OCI-LY3 (cell line): ENCODE measurements around the gene LEAP2.

Source experiments
- CTCF ChIP-seq: fragments of 200-600, 300-600 bp; sonication (generic); IDR thresholded peaks from 2 replicates; pipeline ENCODE4 v1.5.1; 2014; ENCODE audit warnings: antibody characterized with exemption, low read length, low read depth
- EZH2phosphoT487 ChIP-seq: fragments of 200-600 bp; shearing (Covaris generic); IDR thresholded peaks from 2 replicates; pipeline ENCODE4 v1.6.1; 2018; ENCODE audit warnings: antibody characterized with exemption, mixed run types, low read depth

DNA sequence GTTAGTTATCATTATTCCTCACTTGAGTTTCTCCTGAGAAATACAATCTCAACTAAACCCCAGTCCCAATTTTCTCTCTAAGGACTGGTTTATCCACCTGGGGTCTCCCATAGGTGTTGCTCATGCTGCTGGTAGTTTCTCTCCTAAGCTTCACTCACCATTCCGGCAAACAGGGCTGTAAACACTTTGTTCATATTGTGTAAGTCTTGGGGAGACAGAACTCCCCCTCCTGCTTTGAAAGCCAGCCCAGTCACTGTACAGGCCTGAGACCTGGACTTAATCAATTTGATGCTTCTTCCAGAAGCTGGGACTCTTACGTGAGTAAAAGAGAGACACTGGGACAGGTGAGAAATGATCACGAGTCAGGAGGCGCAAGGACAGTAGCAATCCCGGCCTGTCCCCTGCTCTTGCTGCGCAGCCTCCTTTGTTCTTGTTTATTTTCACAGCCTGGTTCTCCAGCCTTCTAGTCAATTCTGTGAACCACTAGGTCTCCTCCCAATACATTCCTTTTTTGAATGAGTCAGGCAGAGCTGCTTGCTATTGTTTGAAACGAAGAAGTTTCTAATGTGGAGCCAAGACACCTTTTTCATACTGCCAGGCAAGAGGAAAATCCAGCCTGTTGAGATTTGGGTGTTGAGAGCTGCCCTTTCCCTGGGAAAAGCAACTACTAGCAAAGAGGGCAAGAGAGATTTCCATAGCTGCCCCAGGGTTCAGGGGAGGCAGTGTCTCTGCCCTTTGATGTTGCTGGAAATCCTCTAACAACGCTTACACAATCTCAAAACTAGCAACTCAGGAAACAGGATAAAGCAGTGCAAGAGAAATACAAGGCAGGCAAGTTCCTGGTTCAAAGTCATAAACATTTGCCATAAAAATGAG lies 33.8 kb upstream of the LEAP2 start:
- TF ChIP-seq CTCF = no peak
- TF ChIP-seq EZH2phosphoT487 = no peak
